Medulla oblongata (tissue), 1 donor: ENCODE results near the gene PKHD1.
A peak's percentile ranks its signal among the peaks of the same experiment; 100 is the strongest.

Experiments
- DNase-seq: peaks from one replicate; pipeline ENCODE4 v3.0.0-alpha.2; 2015; ENCODE audit errors: extremely low spot score

PKHD1 gene

DNA sequence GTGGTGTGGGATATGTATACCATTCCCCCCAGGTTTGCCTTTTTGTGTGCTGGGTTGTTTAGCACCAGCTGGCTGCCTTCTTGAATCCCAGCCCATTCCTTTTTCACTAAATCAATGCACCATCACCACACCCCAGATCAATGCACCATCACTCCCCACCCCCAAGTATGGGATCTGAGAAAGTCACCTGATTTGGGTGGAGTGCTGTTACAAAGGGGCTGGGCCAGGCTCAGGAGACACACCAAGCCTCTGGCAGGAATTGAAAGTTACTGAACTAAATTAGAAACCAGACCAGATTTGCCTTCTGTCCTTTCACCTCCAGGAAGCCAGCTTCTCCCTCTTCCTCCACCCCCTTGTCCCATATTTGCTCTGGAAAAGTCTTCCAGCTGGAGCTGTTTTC is 19.6 kb upstream of the PKHD1 start:
- DNase-seq, result no peak

DNA sequence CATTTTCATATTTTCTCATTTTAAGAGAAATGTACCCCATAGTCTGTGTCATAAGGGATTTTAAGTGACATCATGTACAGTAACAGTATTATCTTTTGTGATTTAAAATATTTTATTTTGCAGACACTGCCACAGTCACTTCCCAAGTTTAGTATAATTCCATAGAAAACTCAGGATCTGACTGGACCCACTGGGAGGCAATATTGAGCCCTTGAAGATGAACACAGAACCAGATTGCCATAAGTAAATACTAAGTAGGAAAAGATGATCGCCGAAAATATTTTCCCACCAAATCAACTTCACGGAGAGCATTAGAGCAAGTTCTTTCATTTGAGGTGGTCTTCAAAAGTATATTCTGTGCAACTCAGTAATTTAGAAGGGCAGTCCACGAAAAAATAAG is 17.6 kb upstream of the PKHD1 start:
- no peak for DNase-seq

DNA sequence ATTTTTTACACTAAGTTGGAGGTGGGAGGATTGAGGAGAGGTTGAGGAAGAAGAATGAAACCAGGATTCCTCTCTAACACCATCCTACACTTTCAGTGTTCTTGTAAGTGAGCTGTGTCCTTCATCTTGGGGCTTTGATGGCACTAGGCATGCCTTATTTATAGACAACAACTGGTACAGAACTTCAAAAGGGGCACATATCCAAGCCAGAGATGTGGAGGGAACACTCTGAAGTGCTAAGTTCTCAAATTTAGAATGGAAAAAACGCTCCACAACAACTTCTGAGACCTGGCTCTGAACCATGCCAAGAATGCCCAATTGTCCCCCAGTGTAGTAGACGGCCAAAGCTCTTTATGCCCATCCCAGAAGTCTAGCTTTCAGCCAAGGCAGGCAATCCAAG is 16.2 kb upstream of the PKHD1 start:
- DNase-seq, result no peak

DNA sequence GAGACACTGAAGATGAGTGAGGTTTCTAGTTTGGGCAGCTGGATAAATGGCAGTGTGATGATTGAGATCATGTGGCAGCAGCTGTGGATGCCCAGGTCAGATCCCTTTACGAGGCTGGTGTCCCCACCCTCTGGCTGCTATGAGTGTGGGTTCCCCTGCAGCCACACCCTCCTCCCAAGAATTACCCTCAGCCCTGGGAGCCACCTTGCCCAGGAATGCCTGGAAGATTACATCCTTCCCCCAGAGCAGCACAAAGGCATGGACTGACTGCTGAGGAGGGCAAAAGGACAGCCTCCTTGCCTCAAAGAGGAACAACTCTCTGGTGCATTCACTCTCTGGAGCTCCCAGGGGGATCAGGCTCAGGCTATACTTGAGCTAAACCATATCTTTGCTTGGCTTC is 15.0 kb upstream of the PKHD1 start:
- no peak for DNase-seq

DNA sequence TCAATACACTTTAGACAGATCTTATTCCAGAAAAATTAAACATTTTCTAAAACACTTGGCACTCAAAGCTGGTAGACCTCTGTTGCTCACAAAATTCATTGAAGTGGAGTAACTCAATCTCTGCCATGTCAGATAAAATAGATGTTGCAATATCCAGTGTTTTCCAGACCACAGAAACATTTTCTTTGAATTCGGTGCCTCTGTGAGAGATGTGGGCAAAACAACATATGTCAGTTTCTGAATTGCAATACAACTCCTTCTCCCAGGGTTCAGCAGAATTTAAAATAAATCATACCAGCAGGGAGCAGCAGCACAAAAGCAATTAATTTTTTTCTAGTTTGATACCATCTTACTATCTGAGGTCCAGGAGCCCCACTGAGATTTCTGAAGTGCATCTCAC is 11.3 kb upstream of the PKHD1 start:
- DNase-seq, result no peak

DNA sequence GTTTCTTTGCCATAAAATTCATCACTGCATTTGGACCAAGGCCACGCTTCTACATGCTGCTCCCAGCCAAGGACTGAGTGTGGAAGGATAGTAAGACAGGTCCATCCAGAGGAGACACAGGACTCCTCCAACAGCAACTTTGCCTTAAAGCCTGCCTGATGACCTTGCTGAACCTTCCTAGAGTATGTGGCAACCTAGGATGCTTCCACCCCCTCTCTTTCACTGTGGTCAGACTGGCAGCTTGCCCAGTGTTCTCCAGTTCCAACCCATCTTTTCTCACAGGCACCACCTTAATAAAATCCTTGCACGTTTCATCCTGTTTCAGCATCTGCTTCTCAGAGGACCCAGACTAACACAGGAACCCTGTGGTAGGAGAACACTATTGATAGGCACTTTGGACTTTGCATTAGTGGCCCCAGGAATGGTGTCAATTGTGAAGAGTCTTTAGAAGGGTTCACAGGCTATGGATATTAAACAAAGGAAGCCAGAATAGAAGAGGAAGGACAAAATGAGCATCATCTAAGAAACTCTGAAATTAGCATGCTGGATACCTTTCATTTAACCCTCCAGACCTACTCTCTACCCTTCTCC is 2.4 kb upstream of the PKHD1 start:
- no peak for DNase-seq

DNA sequence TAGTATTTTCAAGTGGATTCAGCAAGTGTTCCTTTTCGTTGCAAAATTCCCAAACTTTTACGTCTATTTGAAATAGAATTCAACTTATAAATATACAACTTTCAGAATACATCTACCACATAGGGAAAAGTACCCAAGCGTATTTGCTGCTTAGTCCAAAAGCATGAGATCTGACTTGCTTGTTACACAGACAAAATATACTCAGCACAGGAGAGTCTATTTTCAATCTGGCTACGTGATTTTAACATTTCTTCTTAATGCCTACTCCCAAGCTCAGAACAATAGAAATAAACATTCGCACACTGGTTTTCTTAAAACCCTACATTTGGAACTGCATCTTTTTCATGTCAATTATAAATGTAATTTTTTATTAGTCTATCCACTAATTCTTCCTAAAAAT is 672 bp downstream of the PKHD1 start:
- DNase-seq, result no peak

DNA sequence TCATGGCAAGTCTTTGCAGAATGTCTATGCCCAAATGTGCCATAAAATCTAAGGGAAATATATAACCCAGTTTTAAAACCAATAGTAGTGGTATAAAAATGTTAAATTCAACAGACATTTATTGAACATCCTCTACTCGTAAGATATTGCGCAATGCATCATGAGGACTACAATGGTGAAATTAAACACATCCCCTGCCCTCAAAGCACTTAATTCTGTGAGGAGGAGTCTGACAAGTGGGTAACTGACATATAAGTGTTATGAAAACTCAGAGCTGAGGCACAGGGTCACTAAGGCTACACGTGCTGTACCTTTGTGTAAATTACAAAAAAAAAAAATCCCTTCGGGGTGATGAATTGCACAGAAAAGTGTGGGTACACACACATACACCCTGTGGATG is 6.2 kb downstream of the PKHD1 start:
- DNase-seq, result no peak

DNA sequence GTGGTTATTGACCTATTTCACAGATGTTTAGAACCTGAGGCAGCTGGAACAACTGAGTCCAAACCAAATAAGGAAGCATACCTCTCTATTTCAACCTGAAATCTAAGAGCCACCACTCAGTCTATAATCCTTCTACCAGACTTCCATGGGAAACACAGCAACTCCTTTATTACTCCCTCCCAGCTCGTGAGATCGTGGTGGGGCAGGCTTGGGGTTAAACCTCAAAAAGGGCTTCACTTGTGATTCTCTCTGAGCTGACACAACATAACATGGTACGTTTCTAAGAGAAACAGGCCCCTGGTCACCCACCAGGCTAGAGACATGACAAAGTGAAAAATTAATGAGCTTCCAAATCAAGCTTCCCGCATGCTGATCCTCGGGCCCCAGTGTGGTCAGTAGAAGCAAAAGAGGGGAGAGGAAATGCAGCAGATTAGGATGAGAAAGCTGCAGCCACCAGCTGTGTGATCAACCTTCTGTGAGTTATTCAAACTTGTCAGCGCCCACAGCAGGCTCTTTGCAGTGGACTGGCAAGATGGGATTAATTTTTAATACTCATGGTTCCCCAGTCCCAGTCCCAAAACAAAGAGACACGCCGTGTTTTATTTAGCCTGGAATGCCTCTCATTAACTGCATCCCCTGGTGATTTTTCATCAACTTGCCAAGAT is 9.3 kb downstream of the PKHD1 start:
- no peak for DNase-seq

DNA sequence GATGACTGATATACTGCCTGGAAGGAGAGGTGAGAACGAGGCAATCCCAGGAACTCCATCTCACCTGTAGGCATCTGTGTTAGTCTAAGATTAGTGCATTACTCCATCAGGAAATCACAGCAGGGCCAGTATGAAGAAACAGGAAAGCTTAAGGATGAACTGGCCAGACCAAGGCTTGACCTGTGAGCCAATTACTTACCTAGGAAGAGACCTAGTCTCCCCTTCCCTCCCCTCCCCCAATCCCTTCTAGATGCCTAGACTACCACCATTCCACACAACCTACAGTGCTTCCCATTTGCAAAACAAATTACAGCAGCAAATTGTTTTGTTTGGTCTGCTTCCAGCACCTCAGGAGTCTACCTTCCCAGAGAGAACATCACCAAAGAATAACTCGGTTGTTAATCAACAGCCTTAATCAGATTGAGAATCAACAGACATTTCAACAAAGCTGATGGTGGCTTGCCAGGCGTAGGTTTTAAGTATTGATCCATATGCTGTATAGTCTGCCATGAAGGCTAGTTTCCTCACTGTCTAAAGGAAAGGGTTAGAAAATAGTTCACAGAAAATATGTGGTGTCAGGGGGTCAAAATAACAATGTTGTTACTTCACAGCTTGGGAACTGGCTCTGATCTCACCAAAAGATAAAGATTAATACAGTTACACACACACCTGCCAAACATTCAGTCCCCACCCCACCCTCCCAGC is 10.1 kb downstream of the PKHD1 start:
- no peak for DNase-seq

DNA sequence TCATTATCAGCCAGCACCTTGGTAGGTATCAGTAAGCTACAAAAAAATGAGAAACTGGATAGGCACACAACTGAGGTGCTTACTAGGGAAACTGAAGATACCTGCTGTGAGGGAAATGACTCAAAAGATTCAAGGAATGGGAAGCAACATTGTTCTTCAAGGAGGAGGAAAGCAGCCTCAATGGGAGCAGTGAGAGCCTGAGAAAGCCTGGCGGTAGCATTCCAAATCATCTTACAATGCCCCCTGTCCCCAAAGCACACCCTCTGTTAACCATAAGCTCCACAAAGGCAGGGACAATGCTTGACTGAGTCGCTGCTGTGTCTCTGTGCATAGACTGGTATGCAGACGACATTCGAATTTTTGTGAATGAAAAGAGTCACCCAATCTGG is 10.6 kb downstream of the PKHD1 start:
- no peak for DNase-seq

DNA sequence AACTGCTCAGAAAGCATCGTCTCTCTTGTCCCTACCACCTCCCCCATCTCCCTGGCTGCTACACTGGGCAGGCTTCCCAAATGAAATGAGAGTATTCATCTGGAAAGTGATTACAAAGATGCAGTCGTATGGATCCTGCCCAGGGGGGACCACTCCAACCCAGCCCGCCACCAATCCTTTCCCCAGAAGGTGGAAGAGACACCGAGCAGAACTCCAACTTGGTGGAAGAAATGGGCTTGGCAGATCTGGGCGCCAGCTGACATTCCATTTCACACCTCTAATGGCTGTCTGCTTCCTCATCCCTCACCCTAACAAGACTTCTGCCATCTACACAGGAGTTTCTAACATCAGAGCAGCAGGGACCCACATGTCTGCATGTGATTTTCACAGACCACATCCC is 12.7 kb downstream of the PKHD1 start:
- DNase-seq, result no peak

DNA sequence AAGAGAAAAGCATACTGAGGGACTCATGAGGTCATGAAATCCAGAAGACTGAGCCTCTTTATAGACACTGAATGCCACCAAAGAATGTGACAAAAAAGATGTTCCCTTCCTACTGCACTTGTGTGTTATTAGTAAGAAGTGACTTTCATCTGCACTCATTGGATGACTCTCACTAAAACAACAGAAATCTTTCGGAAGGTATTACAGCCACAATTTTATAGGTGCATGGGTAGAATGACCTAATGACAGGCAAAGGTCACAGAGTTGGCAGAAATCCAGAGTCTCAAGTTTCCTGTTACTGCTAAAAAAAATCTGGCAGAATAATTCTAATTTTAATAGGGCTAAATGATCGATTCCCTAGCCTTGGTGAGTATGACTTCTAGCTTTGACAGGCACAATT is 13.3 kb downstream of the PKHD1 start:
- DNase-seq, result no peak

DNA sequence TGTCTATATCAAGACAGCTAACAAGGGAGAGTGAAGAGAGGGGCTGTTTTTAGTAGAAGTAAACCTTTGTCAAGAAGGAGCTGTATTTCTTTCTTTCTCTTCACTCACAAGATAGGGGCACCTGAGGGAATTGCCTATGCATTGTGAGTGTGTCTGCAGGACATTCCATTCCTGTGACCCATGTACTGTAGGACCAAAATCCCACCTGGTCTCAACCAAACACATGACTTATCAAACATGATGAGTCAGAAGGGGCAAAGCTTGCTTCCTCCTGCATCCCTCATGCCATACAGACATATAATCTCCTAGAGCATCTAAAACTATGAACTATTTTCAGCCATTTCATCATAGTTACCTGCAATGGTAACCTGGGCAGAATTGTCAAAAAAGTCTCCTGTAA is 21.8 kb downstream of the PKHD1 start:
- no peak for DNase-seq

DNA sequence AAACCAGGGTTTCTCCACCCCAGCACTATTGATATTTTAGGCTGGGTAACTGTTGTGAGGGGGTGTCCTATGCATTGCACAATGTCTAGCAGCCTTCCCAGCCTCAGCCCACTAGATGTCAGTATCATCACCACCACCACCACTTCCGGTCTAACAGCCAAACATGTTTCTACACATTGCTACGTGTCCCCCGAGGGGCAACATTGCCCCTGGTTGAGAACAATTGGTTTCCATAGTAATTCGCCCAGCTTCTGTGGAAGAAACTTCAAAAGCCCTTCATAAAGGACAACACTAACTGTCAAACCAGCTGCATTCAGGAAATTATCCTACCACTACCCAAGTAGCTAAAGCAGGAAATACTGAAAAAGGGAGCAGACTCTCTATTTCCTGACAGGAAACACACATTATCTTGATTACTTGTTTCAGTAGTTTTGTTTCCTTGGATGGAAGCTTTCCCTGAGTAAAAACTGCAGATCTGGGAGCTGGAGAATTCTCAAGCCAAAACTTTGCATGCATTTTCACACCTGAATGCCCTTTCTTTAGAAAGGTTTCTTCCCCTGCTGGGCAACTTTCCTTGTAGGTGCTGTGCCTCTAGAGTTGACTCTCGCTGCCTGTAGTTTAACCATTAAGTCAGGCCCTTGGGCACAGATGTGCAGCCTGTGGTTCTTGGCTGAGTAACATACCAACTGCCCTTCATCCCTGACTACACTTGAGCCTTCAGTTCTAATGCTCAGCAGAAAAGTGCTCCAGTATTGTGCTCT is 23.6 kb downstream of the PKHD1 start:
- DNase-seq, result peak; percentile 41

DNA sequence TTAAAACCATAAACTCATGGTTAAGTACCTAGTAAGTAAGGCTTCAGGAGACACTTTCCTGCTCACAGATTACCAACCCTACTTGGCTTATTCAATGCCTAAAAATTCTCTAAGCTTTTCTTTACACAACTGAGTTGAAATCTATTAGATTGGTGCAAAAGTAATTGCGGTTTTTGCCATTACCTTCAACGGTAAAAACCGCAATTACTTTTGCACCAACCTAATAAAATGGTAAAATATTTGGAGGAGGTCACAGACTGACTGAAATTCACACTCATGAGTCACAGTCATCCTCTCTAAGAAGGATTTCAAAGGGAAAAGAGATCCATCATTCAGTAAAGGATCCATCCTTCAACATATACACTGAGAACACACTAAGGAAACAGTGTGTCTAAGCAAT is 25.9 kb downstream of the PKHD1 start:
- DNase-seq, result no peak

DNA sequence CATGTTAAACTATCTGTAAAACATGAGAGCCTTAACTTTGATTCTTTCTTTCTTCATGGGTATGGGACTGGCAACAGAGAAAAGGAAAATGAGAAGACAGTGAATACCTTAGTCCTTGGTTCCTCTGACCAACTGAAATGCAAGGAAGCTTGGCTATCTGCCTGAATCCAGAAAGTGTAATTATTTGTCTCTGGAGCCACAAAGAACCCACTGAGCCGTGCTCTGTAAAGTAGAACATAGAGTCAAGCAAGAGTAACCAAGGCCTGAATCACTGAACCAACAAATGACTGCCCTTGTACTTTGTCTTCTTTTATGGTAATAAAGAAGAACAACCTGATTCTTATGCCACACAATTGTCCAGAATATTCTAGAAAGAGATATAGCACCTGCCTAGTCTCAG is 27.6 kb downstream of the PKHD1 start:
- DNase-seq, result peak; percentile 26

DNA sequence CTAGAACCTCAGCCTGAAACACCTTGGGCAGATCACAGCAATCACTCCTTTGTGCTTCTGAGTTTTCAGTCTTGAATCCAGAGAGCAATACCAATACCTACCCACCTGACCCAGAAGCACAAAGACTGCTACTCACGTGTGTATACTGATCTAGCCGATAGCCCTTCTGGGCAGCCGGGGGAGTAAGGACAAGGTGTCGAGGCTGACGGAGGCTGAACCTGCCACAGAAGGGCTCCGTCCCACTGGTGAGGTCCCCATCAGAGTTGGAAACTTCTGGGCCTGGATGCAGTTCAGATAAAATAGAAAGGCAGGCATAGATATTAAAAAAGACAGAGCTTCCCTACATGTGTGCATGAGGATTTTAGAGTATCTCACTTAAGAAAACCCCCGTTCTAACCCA is 32.0 kb downstream of the PKHD1 start:
- DNase-seq, result no peak

DNA sequence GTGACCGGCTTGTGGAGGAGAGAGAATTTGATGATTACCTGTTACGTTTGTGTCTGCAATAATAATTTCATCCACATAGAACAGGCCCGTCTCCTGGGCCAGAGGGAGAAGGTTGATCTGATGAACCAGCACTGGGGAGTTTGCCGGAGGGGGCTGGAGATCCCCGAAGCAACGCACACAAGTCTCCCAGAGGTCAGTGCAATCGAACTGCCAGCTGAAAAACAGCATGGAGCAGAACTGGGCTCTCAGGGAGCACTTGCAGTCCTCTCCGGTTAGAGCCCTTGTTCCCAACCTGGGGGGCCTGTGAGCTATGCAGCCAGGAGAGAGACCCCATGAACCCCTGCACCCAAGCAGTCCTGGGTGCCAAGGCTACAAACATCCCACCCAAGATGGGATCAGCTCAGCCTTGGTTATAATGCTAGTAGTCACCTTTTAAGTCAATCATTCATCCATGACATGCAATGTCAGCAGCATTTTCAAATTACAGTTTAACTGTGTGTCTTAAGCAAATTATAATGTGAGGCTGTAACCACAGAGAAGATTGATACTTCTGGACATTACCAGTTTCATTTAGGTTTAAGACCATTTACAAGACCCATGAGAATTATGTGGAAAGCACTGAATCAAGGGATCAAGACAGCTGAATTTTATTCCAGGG is 34.2 kb downstream of the PKHD1 start:
- DNase-seq, result no peak

DNA sequence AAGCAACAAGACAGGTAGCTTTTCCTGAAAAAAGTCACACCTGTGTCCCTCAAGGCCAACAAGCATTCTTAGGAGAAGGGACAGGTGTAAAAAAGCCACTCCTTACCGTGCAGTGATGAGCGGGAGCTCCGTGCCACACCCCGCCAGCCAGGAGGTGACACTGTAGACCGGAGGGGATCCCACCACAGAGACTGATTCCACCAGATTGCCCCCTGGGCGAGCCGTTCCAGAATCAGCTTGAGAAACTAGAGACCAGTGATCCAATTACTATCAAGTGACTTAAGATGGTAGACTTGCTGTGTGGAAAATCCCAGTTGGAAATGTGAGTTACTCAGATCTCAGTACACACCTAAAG is 37.4 kb downstream of the PKHD1 start:
- DNase-seq, result no peak

DNA sequence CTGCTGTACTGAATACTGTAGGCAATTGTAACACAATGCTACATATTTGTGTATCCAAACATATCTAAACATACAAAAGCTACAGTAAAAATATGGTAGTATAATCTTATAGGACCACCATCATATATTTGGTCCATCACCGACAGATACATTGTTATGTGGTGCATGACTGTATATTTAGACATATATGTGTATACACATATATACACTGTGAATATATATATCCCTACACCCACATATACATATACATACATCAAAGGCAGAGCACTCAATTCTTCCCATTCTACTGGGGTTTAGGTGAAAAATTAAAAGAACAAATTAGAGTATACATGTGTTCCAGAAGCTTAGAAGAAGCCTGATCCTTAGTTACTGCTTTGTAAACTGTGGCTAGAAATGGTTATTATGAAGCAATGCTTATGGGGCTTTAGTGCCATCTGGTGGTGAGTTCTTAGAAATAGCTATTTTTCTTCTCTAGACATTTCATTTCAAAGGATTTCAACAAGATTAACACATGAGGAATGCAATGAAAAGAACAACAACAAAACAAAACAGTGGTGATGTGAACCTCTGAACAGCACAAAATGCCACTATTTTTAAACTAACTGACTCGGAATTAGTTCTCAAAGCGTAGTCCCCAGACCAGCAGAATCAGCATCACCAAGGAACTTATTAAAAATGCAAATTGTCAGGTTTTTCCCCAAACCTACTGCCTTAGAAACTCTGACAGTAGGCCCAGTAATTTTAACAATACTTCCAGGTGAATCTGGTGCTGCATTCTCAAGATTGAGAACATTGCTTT is 38.0 kb downstream of the PKHD1 start:
- peak; percentile 52 for DNase-seq

DNA sequence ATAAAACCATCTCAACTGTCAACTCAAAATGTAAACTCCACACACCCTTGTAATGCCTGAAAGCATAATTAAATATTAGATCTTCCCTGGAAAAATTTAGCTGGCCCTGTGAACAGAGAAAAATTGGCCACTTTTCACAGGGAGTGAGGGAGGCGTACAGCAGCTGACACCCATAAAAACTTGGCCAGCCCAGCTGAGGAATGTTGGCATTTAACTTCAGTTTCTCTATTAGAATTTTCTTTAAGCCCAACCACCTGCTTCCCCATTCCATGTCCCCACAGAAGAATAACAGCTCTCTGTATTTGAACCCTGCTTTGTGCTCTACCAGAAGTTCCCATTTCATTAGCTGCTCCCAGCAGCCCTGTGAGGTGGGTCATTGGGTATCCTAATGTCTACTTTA is 41.0 kb downstream of the PKHD1 start:
- no peak for DNase-seq
